Bone marrow (tissue), 2 donors: Measurements from ENCODE around the gene OR5K4.

ENCODE experiments used
- DNase-seq, 2 donors: peaks; one replicate each; lab custom pipeline; 2025; lab: John Stamatoyannopoulos, UW

The OR5K4 gene, protein sequence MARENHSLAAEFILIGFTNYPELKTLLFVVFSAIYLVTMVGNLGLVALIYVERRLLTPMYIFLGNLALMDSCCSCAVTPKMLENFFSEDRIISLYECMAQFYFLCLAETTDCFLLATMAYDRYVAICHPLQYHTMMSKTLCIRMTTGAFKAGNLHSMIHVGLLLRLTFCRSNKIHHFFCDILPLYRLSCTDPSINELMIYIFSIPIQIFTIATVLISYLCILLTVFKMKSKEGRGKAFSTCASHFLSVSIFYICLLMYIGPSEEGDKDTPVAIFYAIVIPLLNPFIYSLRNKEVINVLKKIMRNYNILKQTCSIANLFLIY

DNA sequence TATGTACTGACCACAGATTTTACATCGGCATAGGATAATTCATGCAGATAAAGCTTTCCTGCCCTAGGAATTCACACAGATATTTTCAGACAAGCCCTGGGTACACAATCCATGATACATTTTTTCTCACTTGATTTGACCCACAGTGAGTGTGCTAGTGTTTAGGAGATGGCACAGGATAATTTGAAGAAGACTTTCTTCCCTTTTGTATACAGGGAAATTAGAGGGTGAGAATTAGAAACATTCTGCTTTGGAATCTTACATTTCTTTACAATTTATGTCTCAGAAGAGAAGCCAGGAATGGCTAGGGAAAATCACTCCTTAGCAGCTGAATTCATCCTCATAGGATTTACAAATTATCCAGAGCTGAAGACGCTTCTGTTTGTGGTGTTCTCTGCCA is at the start of gene OR5K4:
OR5K4 (plus strand) TSS at position 301 of the 400 bp plus-strand sequence; CDS start at position 301, 0 bp downstream.
- DNase-seq = no peak

DNA sequence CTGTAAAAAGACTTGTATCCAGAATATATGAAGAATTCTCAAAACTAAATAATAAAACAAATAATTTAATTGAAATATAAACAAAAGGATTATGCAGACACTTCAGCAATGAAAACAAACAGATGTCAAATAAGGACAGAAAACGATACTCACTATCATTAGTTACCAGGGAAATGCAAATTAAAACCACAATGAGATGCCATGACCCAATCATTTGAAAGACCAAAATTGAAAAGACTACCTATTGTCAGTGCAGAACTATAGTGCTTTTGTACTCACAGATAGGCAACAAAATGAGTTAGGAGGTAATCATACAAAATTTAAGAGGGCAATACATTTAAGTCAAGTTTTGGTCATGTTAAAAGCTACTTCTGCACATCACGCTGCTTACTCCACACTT is 31.6 kb upstream of the OR5K4 start:
- DNase-seq = no peak

DNA sequence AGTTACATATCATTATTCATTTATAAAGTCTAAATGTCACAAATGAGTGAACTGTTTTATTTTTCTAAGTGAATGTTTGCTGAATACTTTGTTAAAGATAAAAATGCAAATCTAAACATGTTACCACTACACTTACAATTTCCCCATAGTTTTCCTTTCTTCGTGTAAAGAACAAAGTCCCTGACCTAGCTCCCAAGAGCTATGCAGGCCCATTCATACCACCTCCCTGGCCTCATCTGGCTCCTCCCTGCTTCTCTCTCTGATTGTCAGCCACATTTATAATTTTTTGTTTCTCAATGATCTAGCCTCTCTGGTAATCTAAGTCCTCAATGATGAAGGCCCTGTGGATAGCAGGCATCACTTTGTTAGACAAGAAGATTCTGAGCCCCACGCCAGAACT is 31.0 kb upstream of the OR5K4 start:
- no peak for DNase-seq

DNA sequence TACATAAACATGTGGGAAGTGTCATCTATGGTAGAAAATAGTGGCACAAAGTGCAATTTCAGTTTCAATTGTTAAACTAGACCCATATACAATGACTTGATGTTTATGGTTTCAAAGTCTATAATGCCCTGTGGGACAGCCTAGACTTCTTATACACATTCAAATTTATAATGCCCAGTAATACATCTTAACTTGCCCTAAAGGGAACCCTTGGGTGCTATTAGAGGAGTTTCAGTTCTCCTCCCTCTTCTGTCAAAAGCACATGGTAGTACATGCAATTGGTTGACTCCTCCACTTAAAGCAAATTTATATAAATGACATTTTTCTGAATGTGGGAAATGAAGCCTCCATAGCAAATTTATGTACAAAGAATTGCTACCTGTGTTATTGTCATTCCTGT is 30.2 kb upstream of the OR5K4 start:
- no peak for DNase-seq

DNA sequence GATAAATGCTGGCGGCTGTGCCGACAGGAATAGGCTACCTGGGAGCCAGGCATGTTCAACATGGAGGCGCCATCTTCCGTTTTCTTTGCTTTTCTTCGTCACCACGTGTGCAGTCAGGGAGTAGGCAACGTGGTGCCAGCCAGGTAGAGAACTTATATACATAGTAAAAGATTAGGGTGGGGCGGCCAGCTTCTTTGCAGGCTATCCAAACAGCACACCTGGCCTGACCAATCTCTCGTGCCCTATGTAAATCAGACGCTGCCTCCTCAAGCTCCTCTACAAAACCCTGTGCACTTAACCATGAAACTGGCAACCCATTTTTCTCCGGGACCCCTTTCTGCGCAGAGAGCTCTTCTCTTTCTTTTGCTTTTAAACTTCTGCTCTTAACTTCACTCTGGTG is 28.6 kb upstream of the OR5K4 start:
- no peak for DNase-seq

DNA sequence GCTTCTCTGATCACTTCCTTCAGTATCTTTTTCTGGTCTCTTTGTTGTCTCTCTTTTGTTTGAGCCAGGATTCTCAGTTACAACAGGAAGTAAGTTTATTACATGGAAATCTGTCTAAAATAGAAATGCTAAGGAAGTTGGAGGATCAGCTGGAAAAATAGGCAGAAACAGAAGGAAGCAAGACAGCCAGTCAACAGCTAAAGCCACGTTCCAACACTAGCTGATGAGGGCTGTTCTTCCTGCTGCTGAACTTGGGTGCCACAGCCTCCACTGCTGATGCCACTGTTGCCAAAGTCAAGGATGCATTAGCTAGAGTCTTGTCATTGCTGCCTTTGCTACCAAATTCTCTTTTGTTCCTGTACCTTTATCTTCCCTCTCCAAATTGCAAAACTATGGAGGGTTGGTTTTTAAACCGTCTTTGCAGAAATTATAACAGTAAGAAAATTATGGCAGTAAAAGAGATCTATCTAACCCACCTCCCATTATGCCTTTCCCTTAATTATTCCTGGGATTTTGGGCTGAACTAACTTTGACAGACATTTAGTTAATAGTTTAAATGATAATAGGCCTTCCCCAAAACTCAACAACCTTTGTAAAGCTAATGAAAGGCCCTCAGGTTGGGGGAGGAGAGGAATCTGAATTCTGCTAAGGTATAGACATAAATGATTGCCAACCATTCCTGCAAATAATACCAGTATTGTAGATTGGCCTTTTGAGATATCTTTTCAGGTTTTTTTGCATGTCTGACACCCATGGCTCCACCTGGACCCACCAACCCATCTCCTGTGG is 27.4 kb upstream of the OR5K4 start:
- no peak for DNase-seq

DNA sequence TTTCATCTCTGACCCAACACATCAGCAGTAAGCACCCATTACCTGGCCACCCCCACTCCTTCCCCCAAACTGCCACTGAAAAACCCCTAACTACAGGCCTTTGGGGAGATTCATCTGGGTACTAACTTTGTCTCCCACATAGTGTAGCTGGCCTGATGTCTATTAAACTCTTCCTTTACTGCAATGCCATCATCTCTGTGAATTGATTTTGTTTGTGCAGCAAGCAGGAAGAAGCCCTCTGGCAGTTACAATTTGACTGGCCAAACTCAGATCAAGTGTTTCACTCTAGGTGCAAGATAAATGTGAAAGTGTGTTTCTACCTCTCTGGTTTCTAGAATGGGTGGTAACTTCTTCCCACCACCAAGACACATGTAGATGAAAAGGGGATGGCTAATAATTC is 26.7 kb upstream of the OR5K4 start:
- no peak for DNase-seq

DNA sequence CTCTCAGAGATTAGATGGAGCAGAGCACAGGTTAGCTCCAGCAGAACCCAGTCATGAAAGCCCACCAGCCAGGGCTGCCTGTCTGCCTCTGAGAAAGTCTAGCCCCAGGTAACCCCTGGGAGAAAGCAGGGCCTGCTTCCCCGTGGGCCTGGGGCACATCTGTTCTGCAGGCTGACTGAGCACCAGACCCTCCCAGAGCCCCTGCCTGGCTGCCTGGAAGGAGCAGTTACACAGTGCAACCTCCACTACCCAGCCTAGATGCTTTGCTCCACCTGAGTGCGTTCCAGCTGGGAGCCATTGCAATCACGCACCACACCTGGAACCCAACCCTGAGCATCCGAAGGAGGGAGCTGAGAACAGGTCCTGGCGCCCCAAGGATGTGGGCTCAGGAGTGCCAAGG is 24.7 kb upstream of the OR5K4 start:
- no peak for DNase-seq

DNA sequence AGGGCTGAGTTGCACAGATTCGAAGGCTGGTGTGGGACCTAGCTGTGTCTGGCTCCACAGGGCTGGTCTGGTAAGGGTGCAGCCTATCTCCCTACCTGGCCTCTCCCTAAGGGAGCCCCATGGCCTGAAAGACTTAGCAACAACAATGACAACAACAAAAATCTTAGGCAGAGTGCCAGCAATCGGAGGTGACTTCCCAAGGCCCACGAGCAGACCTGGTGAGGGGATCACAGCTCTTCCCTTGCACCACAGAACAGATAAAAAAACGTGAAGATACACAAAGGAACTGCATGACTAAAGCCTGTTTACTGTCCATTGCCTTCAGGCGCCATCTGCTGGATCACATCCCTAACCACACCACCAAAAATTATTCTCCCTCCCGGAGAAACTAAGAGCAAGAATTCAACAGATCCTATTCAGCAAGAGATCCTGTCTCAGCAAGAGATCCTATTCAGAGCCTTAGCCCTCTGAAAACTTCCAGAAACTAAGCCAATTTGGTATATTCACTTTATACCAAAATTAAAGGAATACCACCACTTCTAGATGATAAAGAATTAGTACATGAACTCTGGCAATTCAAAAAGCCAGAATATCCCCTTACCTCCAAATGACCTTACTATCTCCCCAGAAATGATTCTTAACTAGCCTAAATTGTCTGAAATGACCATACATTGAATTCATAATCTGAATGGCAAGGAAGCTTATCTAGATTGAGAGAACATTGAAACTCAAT is 24.1 kb upstream of the OR5K4 start:
- DNase-seq = peak in 1 of 2 donors; percentile 5

DNA sequence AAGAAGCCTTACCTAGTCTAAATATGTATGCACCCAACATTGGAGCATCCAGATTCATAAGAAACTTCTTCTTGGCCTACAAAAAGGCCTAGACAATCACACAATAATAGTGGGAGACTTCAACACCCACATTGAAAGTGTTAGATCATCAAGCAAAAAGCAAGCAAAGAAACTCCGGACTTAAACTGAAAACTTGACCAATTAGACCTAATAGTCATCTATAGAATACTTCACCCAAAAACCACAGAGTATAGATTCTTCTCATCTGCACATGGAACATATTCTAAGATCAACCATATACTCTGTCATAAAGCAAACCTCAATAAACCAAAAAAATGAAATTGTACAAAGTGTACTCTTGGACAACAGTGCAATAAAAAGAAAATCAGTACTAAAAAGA is 22.3 kb upstream of the OR5K4 start:
- no peak for DNase-seq

DNA sequence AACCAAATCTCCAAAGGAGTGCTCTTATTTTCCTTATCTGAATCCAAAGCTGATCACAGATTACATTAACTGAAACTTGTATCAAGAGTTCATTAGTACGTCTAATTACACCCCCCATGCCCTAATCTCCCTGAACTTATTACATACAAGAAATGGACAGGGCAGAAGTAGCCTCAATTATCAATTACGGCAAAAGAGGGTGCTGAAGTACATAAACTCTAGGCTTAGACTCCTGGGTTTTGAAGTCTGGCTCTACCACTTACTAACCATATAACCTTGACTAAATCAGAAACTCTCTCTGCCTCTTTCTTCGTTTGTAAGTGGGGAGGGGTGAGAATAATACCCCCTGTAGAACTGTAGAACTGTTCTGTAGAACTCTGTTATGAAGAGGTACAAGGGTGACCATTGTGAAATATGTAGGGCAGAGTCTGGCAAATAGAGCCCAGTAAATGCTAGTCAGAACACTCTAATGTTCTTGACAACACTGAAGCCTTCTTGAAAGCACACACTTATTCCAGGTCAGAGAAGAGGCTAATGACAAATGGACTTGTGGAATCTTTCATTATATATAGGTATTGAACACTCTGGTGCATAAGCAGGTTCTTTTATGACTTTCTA is 19.6 kb upstream of the OR5K4 start:
- no peak for DNase-seq

DNA sequence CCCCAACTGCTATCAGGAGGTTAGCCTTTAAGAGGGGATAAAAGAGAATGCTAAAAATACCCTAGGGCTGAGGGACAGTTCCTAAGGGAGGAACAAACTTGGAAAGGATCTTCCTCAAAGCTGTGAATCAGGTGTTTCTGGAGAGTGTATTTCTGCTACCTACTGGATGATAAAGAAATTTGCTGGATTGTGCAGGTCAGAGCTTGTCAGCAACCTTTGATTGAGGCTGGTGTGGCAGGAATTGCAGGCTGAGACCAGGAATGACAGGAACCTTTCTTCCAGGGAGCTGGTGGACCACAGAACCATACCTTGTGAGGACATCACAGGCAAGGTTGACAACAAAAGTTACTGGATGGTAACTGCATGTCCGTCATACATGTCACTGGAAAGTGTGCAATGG is 14.6 kb upstream of the OR5K4 start:
- DNase-seq = no peak

DNA sequence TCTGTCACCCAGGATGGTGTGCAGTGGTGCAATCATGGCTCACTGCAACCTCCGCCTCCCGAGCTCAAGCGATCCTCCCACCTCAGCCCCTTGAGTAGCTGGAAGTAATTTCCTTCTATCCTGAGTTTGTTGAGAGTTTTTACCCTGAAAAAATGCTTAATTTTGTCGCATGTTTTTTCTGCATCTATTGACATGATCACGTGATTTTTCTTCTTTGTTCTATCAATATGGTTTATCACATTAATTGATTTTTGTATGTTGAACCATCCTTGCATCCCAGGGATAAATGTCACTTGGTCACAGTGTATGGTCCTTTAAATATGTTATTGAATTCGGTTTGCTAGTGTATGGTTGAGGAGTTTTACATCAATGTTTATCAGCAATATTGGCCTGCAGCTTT is 11.9 kb upstream of the OR5K4 start:
- no peak for DNase-seq

DNA sequence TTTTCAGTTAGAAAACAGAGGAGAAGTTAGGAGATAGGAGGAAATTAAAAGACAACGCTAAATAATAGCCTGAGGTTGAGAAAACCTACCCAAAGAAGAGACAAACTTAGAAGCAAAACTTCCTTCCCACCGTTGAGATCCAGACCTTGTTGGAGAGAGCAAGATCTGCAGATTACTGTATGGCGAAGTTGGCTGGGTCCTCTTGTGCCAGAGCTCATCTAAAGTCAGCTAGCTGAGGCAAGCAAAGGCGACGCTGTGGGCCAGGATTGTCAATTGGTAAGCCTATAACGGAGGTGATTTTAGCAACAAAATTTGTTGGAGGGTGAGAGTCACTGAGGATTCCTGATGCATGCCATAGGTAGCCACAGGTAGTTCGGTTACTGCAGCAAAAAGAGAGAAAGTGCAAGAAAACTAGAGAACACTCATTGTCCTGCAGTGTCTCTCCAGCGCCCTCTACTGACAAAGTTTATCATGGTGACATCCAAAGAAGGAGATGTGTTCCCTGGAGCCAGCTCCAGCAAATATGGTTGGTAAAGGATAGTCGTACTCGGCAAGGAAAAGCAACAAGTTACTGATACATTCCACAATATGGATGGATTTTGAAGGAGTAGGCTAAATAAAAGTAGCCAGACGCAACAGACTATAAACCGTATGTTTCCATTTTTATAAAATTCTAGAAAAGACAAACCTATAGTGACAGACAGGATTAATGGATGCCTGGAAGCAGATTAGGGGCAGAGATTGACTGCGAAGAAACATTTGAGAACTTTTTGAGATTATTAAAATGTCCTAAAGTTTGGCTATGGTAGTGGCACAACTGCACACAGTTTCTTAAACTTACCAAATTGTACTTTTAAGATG is 9.8 kb upstream of the OR5K4 start:
- DNase-seq = no peak

DNA sequence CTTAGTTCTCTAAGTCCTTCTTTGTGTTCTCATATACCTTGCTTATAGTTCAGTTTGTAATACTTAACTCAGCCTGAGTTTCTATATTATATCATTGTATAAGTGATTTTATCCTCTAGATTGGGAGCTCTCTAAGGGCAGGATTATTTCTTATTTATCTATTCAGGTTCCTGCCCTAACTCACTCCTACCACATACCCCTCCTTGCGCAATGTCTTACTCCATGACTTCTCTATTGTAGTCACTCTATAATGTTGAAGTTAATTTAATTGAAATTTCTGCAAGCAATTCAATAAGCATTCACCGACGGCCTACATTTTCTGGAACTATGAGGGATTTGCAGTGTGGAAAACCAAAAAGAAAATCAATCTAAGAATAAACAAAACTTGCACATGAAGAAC is 3.6 kb upstream of the OR5K4 start:
- DNase-seq = no peak

DNA sequence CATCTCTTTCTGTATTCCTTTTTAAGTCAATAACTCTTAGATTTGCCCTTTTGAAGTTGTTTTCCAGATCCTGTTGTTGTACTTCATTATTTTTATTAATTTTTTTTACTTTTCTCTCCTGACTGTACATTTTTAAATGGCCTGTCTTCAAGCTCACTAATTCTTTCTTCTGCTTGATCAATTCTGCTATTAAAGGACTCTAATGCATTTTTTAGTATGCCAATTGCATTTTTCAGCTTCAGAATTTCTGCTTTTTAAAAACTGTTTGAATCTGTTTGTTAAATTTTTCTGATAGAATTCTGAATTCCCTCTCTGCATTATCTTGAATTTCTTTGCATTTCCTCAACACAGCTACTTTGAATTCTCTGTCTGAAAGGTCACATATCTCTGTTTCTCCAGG is 5.6 kb downstream of the OR5K4 start:
- no peak for DNase-seq

DNA sequence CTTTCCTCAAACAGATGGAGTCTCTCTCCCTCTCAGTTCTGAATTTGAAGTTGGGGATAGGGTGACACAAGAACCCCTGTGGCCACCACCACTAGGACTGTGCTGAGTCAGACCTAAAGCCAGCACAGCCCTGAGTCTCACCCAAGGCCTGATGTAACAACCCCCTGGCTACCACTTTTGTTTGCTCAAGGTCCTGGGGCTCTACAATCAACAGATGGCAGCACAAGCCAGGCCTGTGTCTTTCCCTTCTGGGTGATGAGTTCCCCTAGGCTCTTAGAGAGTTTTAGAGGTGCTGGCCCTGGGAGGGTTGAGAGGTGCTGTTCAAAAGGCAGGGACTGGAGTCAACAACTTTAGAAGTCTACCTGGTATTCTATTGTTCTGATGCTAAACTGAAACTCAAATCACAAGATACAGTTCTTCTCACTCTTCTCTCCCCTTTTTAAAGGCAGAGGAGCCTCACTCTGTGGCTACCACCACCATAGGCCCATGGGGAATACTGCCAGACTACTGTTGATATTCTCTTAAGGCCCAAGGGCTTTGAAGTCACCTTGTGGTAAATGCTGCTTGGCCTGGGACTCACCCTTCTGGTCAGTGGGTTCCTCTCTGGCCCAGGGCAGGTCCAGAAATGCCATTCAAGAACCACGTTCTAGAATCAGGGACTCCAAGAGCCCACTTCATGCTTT is 6.5 kb downstream of the OR5K4 start:
- DNase-seq = no peak

DNA sequence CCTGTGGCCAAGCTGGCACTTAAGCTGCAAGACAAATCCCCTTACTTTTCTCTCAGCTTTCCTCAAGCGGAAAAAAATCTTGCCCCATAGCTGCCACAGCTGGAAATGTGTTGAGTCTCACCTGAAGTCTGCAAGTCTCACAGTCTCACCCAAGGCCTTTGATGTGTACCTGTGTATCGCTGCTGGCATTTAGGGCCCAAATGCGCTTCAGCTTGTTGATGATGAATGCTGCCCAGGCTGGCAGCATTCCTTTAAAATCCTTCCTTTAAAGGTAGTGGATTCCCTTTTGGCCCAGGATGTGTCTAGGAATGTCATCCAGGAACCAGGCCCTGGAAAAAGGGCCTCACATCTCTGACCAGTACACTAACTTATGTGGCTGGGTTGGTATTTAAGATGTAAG is 7.0 kb downstream of the OR5K4 start:
- DNase-seq = no peak

DNA sequence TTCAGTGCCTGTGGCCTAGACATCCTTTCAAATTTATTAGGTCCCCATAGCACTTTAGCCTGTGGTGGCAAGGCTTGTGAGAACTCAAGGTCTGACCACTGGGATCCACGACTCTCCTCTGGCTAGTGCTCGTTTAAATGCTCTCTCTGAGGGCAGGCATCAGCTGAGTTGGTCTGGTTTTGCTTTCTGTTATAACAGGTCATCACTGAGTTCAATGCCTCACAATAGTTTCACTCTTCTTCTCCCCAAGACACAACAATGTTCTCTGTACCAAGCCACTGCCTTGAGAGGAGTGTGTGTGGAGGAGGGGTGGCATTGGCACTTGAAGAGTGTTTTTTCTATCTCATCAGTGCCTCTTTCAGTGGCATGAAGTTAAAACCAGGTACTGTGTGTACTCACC is 7.6 kb downstream of the OR5K4 start:
- no peak for DNase-seq

DNA sequence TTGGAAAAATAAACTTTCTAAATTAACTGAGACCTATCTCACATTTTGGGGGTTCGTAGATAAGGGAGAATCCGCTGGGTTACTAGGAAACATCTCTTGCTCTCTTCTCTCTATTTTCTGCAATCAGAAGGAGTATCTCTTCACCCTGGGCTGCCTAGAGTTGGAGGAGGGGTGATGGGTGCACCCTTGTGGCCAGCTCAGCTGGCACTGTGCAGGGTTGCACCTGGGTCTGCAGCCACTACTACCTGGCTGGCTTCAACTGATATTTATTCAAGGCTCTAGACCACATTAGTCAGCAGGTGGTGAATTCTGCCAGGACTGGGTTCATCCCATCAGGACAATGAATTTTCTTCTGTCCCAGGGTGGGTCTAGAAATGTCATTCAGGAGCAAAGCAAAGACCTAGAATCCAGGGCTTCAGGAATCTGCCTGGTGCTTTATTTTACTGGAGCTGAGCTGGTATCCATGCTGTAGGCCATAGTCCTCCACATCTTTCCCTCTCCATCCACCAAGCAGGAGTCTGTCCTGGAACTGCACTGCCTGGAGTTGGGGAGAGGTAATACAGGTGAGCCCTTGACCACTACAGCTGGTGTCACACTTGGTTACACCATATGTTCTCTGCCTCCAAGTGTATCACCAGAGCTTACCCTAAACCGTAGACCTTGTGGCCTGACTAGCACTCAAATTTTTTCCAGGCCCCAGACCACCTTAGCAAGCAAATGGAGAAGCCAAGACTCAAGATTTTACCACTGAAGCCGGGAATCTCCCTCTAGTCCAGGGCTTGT is 14.0 kb downstream of the OR5K4 start:
- DNase-seq = no peak
